ENCODE data around the gene ANKFN1.

- TF ChIP-seq, protein P1, sequence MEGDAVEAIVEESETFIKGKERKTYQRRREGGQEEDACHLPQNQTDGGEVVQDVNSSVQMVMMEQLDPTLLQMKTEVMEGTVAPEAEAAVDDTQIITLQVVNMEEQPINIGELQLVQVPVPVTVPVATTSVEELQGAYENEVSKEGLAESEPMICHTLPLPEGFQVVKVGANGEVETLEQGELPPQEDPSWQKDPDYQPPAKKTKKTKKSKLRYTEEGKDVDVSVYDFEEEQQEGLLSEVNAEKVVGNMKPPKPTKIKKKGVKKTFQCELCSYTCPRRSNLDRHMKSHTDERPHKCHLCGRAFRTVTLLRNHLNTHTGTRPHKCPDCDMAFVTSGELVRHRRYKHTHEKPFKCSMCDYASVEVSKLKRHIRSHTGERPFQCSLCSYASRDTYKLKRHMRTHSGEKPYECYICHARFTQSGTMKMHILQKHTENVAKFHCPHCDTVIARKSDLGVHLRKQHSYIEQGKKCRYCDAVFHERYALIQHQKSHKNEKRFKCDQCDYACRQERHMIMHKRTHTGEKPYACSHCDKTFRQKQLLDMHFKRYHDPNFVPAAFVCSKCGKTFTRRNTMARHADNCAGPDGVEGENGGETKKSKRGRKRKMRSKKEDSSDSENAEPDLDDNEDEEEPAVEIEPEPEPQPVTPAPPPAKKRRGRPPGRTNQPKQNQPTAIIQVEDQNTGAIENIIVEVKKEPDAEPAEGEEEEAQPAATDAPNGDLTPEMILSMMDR (conservative IDR thresholded peaks at IDR 0.05): no peak
- TF ChIP-seq ZFX (IDR thresholded peaks at IDR 0.05): no peak
Measured at GRCh38 chr17:56558088-56558487, 404.8 kb downstream of the ANKFN1 start.

All from C4-2B (cell line).